PC-9 (cell line): Measurements from ENCODE around the gene TNK2.

Experiments used
- EZH2 ChIP-seq: fragments of 200-600 bp; sonication (generic); IDR thresholded peaks from 2 replicates; pipeline ENCODE4 v1.8.0; 2017; ENCODE audit warnings: antibody characterized with exemption, low read depth
- TF ChIP-seq, protein P1 (sequence below): fragments of 200-600 bp; sonication (generic); conservative IDR thresholded peaks from 2 replicates; pipeline ENCODE4 v1.6.1; 2017; ENCODE audit warnings: mixed run types, antibody characterized with exemption, mild to moderate bottlenecking, moderate library complexity

DNA sequence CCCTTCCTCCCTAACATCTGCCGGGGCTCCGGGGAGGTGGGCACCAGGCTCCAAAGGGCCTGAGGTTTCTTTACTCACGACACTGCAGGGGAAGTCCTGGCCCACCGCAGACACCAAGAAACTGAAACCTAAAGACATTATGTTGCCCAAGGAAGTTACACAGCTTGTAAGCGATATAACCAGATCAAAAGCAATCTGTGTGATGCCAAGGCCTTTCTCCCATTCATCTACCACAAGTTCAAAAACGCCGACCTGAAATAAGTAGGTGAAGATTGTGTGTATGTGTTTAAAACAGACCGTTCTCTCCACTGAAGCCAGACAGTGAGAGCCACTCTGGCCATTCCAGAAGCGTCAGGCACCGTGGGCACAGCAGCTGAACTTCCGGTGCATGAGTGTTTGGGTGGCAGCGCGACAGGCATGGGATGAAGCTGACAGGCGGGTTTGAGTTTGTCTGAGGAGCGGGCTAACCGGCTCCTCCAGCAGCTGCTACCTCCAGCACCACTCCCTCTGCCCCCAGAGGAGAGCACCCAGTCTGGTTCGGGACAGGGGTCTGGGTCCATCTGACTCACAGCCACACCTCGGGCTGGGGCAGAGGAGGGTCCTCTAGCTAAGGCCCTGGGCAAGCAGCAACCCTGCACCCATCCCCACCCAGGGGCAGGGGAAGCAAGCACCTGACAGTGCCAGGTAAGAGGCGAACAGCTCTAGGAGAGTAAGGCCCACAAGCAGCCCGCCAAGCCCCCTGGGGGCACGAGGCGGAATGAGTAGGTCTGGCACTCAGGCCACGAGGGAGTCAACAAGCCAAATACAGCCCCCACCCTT lies 1.3 kb downstream of the TNK2 start:
- TF ChIP-seq, protein P1, sequence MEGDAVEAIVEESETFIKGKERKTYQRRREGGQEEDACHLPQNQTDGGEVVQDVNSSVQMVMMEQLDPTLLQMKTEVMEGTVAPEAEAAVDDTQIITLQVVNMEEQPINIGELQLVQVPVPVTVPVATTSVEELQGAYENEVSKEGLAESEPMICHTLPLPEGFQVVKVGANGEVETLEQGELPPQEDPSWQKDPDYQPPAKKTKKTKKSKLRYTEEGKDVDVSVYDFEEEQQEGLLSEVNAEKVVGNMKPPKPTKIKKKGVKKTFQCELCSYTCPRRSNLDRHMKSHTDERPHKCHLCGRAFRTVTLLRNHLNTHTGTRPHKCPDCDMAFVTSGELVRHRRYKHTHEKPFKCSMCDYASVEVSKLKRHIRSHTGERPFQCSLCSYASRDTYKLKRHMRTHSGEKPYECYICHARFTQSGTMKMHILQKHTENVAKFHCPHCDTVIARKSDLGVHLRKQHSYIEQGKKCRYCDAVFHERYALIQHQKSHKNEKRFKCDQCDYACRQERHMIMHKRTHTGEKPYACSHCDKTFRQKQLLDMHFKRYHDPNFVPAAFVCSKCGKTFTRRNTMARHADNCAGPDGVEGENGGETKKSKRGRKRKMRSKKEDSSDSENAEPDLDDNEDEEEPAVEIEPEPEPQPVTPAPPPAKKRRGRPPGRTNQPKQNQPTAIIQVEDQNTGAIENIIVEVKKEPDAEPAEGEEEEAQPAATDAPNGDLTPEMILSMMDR, result no peak
- no peak for TF ChIP-seq EZH2
